Nephron progenitor cell (in vitro differentiated cells): ENCODE results near the gene FBXL2.

Source experiments
- DNase-seq: peaks from one replicate; pipeline ENCODE4 v3.0.0; 2021
- H3K27ac Mint-ChIP-seq: 2 replicates; pipeline ENCODE4 v1.8.0; 2021; ENCODE audit warnings: mild to moderate bottlenecking, moderate library complexity, mixed read lengths
- H3K27me3 Mint-ChIP-seq: 2 replicates; pipeline ENCODE4 v1.8.0; 2021; ENCODE audit warnings: mild to moderate bottlenecking, low read depth, mixed read lengths; ENCODE audit not compliant: poor library complexity
- H3K36me3 Mint-ChIP-seq: 2 replicates; pipeline ENCODE4 v1.8.0; 2021; ENCODE audit warnings: low read depth, mixed read lengths
- H3K4me1 Mint-ChIP-seq: 2 replicates; pipeline ENCODE4 v1.8.0; 2021; ENCODE audit warnings: mixed read lengths
- H3K4me3 Mint-ChIP-seq: 2 replicates; pipeline ENCODE4 v1.8.0; 2021; ENCODE audit warnings: mild to moderate bottlenecking, moderate library complexity, mixed read lengths
- H3K9me3 Mint-ChIP-seq: 2 replicates; pipeline ENCODE4 v1.8.0; 2021; ENCODE audit warnings: mild to moderate bottlenecking, moderate library complexity, mixed read lengths
- TF ChIP-seq, protein P1 (sequence below): fragments of 200-600 bp; sonication (generic); IDR thresholded peaks from 2 replicates; pipeline ENCODE4 v1.5.0; 2021; ENCODE audit warnings: antibody characterized with exemption

Gene FBXL2

DNA sequence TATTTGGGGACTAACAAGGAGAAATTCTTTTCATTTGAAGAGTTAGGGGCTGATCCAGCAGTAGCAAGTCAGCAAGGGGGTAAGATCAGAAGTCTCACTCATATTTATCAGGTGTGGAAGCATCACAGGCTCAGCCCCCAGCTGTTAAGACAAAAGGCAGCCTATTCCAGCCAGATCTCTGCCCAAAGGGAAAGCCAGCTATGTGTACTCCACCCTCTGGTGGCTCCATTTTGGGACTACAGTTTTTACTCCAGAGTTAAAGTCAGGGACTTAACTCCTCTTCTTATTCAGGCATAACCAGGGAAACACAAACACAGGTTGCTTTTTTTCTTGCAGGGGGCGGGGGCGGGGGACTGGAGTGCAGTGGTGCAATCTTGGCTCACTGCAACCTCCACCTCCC, 143.7 kb downstream of the FBXL2 start:
- TF ChIP-seq, protein P1, sequence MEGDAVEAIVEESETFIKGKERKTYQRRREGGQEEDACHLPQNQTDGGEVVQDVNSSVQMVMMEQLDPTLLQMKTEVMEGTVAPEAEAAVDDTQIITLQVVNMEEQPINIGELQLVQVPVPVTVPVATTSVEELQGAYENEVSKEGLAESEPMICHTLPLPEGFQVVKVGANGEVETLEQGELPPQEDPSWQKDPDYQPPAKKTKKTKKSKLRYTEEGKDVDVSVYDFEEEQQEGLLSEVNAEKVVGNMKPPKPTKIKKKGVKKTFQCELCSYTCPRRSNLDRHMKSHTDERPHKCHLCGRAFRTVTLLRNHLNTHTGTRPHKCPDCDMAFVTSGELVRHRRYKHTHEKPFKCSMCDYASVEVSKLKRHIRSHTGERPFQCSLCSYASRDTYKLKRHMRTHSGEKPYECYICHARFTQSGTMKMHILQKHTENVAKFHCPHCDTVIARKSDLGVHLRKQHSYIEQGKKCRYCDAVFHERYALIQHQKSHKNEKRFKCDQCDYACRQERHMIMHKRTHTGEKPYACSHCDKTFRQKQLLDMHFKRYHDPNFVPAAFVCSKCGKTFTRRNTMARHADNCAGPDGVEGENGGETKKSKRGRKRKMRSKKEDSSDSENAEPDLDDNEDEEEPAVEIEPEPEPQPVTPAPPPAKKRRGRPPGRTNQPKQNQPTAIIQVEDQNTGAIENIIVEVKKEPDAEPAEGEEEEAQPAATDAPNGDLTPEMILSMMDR, result no peak
- no peak for DNase-seq
- Mint-ChIP-seq H3K36me3 (peaks cover 81% of the 10 kb centered on the region), H3K9me3 (no peaks in the 10 kb centered on the region), H3K4me3 (no peak overlapping the region), H3K27me3 (no peaks in the 10 kb centered on the region), H3K4me1 (peaks cover 6% of the 10 kb centered on the region), H3K27ac (no peak overlapping the region)

DNA sequence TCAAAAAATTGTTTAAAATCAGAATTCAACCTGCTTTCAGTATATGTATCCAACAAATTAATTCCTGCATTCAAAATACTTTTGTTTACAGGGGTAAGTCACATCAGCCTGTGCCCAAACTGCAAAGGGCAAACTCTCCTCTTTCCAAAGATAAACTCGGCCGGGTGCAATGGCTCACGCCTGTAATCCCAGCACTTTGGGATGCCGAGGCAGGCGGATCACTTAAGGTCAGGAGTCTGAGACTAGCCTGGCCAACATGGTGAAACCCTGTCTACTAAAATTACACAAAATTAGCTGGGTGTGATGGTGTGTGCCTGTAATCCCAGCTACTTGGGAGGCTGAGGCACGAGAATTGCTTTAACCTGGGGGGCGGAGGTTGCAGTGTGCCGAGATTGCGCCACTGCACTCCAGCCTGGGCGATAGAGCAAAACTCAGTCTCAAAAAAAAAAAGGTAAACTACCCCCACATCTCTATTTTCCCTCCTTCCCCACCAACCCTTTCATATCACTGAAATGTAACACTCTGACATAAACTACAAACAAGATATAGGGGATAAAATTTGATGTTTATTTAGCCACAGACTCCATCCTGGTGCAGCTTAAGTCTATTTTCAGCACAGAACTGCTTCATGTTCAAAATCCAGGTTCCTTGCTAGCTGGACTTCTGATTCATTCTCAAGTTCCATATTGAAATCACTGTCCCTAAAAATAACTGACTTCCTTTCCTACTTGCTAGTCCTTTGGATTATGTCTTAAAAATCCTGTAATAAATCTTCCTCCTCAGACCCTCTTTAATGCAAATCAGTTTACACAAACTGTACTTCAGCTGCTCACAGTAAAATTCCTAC, 147.6 kb downstream of the FBXL2 start:
- Mint-ChIP-seq H3K9me3 (no peaks in the 10 kb centered on the region), H3K27ac (no peak overlapping the region), H3K4me3 (no peak overlapping the region), H3K27me3 (no peaks in the 10 kb centered on the region), H3K4me1 (peaks cover 32% of the 10 kb centered on the region), H3K36me3 (peaks cover 51% of the 10 kb centered on the region)
- no peak for DNase-seq
- TF ChIP-seq, protein P1, result no peak

DNA sequence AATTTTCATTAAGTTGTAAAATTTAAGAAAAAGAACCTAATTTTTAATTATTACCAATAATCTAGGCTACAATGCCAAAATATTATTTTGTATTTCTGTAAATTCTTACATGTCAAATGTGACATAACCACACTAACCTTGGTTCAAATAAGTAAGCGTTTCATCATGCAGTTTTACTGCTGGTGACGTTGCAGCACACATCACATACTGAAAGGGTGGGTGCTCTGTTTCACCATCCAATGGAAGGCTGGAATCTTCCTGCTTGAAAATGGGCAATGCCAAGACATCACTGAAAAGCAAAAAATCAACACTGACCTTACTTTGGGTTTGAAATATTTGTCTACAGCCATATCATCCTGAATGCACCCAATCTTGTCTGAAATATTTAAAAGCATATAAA, 148.2 kb downstream of the FBXL2 start:
- DNase-seq, result no peak
- Mint-ChIP-seq H3K36me3 (peaks cover 46% of the 10 kb centered on the region), H3K27ac (no peak overlapping the region), H3K4me3 (no peak overlapping the region), H3K9me3 (no peaks in the 10 kb centered on the region), H3K27me3 (no peaks in the 10 kb centered on the region), H3K4me1 (peaks cover 37% of the 10 kb centered on the region)
- TF ChIP-seq, protein P1, result no peak

DNA sequence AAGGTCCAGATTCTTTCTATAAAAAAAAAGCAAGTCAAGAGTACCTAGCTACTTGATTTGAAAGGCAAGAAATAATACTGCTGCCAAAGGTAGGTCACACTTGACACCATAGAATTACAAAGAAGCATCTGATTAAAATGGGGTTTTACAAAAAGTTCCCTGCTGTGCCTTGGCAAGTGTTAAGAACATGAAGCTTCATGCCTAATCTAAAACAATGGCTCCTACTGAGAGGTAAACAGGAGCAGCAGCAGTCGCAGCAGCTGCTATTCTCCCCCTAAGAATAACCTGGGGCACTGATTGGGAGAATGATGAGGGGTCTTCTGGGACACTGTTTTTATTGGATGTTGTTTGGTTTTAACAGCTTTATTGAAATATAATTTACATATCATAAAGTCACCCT, 148.8 kb downstream of the FBXL2 start:
- no peak overlapping the region for H3K4me3 Mint-ChIP-seq
- no peak for DNase-seq
- H3K27ac Mint-ChIP-seq, result peak overlapping the region; percentile 10
- H3K9me3 Mint-ChIP-seq, result no peaks in the 10 kb centered on the region
- H3K27me3 Mint-ChIP-seq, result no peaks in the 10 kb centered on the region
- peaks cover 41% of the 10 kb centered on the region for H3K36me3 Mint-ChIP-seq
- peaks cover 43% of the 10 kb centered on the region for H3K4me1 Mint-ChIP-seq
- TF ChIP-seq, protein P1, result no peak

DNA sequence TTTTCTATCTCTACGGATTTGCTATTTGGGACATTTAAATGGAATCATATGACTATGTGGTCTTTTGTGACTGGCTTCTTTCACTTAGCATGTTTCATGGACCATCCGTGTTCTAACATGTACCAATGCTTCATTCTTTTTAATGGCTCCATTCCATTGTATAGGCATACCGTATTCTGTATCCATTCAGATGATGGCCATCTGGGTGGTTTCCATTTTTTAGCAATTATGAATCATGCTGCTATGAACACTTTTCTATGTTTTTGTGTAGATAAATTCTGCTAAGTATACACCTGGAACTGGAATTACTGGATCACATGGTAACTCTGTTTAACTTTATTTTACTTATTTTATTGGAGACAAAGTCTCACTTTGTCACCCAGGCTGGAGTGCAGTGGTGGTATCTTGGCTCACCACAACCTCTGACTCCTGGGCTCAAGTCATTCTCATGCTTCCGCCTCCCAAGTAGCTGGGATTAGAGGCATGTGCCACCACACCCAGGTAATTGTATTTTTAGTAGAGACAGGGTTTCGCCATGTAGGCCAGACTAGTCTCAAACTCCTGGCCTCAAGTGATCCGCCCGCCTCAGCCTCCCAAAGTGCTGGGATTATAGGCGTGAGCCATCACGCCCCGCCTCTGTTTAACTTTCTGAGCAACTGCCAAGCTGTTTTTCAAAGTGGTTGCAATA, 149.5 kb downstream of the FBXL2 start:
- no peak overlapping the region for H3K4me3 Mint-ChIP-seq
- H3K27ac Mint-ChIP-seq, result peak overlapping the region; percentile 10
- peaks cover 34% of the 10 kb centered on the region for H3K36me3 Mint-ChIP-seq
- H3K9me3 Mint-ChIP-seq, result no peaks in the 10 kb centered on the region
- TF ChIP-seq, protein P1, result no peak
- H3K4me1 Mint-ChIP-seq, result peaks cover 45% of the 10 kb centered on the region
- DNase-seq, result no peak
- no peaks in the 10 kb centered on the region for H3K27me3 Mint-ChIP-seq
